ENCODE measurements around the gene LMO3.

LMO3 gene

DNA sequence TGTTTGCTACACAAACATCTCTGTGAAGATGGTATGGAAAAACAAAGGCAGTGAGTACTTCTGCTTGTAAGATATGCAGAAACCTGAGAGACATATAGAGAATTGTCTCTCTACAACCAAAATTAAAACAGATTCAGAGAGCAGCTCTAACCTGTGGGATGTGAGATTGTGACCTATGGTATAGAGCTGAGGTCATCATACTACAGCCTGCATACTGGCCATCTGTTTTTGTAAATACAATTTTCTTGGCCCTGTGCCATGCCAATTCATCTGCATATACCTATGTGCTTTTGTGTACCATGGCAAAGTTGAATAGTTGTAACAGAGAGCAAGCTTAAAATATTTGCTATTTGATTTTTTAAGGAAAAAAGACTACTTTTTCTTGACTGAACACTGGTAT lies 99.6 kb downstream of the LMO3 start:
- Histone ChIP-seq H3K9me3 (ENCODE audit: insufficient read depth, low read depth, low read length) (no peaks in the 10 kb centered on the region), H3K27ac (ENCODE audit: low read length) (no peak overlapping the region), H3K27me3 (ENCODE audit: insufficient read depth, low read length) (no peaks in the 10 kb centered on the region), H3K9ac (ENCODE audit: low read depth, low read length) (no peak overlapping the region), H3K36me3 (ENCODE audit: insufficient read depth, low read depth, low read length) (no peaks in the 10 kb centered on the region), H3K4me1 (ENCODE audit: insufficient read depth, low read length) (no peaks in the 10 kb centered on the region; the same call in 1 of the 2 replicates), H3K4me3 (ENCODE audit: low read length) (no peak overlapping the region)

DNA sequence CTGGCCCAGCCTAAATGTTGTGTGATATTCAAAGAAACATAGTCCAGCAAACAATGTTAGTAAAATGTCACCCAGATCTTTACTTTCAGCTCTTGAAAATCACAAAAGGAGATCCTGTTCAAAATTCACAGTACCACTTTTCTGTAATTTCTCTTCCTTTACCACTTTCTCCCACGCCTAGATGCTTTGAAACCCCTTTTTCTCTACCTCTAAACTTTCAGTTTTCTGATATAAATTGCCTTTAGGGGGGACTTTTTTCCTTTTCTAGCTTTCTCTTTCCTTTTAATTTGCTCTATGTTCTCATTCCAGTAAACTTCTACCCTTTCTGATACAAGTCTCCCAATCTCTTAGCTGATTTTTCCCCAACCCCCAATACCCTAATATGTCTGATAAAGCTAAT lies 101.8 kb downstream of the LMO3 start:
- H3K36me3 ChIP-seq (ENCODE audit: insufficient read depth, low read depth, low read length): no peaks in the 10 kb centered on the region

DNA sequence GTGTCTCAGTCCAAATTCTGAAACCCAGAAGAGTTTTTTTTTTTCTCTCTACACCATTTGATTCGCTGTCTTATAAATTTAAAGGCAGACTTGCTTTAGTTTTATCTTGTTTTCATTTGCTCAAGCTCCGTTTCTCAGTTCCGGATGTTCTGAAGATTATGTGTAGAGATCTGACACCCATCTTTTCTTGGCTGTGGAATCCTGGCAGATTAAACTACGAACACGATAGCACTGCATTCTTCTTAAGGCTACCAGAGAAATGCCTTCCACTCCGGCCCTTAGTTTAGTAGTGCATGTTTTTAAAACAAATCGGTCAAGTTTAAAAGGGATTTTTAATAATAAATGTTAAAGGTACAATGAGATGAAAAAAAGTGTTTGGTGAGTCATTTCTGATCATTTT lies 106.4 kb downstream of the LMO3 start:
- no peak overlapping the region for H3K4me3 ChIP-seq (ENCODE audit: low read length)
- H3K27me3 ChIP-seq (ENCODE audit: insufficient read depth, low read length): no peaks in the 10 kb centered on the region
- no peak overlapping the region for H3K27ac ChIP-seq (ENCODE audit: low read length)
- H3K9ac ChIP-seq (ENCODE audit: low read depth, low read length): no peak overlapping the region
- H3K4me1 ChIP-seq (ENCODE audit: insufficient read depth, low read length): no peaks in the 10 kb centered on the region
- no peaks in the 10 kb centered on the region for H3K36me3 ChIP-seq (ENCODE audit: insufficient read depth, low read depth, low read length)
- H3K9me3 ChIP-seq (ENCODE audit: insufficient read depth, low read depth, low read length): no peaks in the 10 kb centered on the region

More for the DNA sequence above, 101.8 kb downstream of the LMO3 start:
- Histone ChIP-seq H3K4me3 (ENCODE audit: low read length) (no peak overlapping the region), H3K4me1 (ENCODE audit: insufficient read depth, low read length) (no peaks in the 10 kb centered on the region; the same call in 1 of the 2 replicates), H3K9ac (ENCODE audit: low read depth, low read length) (no peak overlapping the region), H3K9me3 (ENCODE audit: insufficient read depth, low read depth, low read length) (no peaks in the 10 kb centered on the region), H3K27ac (ENCODE audit: low read length) (no peak overlapping the region), H3K27me3 (ENCODE audit: insufficient read depth, low read length) (no peaks in the 10 kb centered on the region)
